CD4-positive, alpha-beta T cell treated with Interleukin-2 at 100 ng/mL for 4 hours (primary cell): ENCODE results near the gene MAPT.

Source experiments
- DNase-seq: peaks from one replicate; pipeline ENCODE4 v3.0.0-alpha.2; 2020; ENCODE audit warnings: low spot score

The MAPT gene

GRCh38 chr17:45973946-45974859 lies 79.8 kb downstream of the MAPT start:
- DNase-seq, result no peak

GRCh38 chr17:45974916-45975630 lies 80.7 kb downstream of the MAPT start:
- DNase-seq, result no peak

- no peak for DNase-seq
Observed at GRCh38 chr17:45975640-45976295, 81.4 kb downstream of the MAPT start.

DNA sequence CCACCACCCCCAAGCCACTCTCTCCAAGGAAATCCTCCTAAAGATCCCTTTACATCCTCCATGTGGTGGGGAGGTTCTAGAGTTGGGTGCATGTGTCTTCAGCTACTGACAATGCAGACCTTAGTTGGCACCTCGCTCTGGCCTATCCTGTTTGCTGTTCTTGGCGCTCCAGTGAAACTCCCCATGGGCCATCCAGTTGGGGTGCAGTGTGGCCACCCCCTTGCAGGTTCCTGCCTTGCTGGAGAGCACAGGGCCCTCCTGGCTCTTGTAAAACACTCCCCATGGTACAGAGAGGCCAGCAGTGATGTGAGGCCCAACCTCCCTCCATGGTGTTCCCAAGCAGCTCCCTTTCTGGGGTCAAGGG lies 82.0 kb downstream of the MAPT start:
- no peak for DNase-seq

GRCh38 chr17:45976755-45977505 lies 82.6 kb downstream of the MAPT start:
- no peak for DNase-seq

GRCh38 chr17:45977506-45977824 lies 83.1 kb downstream of the MAPT start:
- no peak for DNase-seq

DNA sequence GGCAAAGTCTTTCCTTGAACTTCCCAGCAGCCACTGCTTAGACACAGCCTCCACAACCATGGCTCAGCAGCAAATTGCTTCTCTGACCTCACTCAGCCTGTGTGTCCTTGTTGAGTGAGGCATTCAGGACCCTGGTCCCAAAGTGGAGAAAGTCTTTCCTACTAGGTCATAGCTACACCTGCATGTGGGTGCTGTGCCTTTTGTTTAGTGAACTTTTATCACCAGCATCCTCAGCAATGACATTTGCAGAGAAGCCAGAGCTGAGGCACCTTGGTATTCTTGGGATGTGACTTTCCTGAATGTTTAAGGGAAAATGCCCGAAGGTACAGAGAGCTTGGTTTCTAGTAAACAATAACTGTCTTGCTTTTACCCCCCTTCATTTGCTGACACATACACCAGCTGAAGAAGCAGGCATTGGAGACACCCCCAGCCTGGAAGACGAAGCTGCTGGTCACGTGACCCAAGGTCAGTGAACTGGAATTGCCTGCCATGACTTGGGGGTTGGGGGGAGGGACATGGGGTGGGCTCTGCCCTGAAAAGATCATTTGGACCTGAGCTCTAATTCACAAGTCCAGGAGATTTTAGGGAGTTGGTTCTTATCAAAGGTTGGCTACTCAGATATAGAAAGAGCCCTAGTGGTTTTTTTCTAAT lies 83.7 kb downstream of the MAPT start:
- DNase-seq, result no peak

DNA sequence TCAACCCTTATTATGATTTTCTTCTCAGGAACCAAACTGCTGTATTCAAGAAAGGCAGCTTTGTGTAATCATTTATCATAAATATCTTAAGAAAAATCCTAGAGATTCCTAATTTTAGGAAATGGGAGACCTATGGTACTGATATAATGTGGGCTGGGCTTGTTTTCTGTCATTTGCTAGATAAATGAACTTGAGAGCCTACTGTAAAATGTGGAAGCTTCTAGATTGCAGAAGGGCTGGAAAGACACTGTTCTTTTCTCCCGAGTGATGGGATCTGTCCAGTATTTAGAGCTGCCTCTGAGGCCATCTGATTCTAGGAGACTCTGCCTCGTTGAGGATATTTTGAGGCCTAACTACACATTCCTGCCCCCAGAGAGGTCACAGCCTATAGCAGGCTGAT lies 84.8 kb downstream of the MAPT start:
- DNase-seq, result no peak

DNA sequence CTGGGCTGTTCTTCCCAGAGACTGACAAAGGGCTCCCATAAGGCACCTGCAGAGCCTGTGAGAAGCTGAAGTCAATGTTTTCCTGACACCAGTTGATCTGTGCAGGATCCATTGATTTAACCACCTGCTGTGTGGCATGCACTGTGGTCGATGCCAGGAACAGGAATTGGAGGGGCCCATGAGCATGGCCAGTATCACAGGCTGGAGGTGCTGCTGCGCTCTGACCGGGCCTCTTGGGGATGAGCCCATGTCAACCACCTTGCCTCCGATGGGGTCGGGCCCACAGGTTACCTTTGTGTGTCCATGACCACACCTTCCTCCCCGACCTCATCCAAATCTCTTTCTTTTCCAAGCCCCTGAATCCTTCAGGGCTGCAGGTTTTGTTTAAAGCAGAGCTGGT lies 86.5 kb downstream of the MAPT start:
- DNase-seq, result no peak

GRCh38 chr17:45981306-45981705 lies 87.0 kb downstream of the MAPT start:
- no peak for DNase-seq

DNA sequence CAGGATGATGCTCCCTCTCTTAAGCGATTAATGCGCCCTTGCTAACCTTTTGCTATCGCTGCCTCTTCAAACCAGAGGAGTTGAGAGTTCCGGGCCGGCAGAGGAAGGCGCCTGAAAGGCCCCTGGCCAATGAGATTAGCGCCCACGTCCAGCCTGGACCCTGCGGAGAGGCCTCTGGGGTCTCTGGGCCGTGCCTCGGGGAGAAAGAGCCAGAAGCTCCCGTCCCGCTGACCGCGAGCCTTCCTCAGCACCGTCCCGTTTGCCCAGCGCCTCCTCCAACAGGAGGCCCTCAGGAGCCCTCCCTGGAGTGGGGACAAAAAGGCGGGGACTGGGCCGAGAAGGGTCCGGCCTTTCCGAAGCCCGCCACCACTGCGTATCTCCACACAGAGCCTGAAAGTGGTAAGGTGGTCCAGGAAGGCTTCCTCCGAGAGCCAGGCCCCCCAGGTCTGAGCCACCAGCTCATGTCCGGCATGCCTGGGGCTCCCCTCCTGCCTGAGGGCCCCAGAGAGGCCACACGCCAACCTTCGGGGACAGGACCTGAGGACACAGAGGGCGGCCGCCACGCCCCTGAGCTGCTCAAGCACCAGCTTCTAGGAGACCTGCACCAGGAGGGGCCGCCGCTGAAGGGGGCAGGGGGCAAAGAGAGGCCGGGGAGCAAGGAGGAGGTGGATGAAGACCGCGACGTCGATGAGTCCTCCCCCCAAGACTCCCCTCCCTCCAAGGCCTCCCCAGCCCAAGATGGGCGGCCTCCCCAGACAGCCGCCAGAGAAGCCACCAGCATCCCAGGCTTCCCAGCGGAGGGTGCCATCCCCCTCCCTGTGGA lies 88.6 kb downstream of the MAPT start:
- no peak for DNase-seq

DNA sequence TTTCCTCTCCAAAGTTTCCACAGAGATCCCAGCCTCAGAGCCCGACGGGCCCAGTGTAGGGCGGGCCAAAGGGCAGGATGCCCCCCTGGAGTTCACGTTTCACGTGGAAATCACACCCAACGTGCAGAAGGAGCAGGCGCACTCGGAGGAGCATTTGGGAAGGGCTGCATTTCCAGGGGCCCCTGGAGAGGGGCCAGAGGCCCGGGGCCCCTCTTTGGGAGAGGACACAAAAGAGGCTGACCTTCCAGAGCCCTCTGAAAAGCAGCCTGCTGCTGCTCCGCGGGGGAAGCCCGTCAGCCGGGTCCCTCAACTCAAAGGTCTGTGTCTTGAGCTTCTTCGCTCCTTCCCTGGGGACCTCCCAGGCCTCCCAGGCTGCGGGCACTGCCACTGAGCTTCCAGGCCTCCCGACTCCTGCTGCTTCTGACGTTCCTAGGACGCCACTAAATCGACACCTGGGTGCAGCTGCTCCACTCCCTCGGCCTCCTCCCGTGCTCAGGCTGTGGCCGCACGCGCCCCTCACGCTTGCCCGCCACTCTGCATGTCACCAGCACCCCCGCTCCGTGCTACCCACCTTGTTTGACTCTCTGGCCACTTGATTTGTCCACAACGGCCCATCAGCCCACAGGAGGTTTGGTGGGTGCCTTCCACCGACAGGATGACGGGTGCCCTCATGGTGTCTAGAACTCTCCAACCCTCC lies 89.4 kb downstream of the MAPT start:
- DNase-seq, result no peak

DNA sequence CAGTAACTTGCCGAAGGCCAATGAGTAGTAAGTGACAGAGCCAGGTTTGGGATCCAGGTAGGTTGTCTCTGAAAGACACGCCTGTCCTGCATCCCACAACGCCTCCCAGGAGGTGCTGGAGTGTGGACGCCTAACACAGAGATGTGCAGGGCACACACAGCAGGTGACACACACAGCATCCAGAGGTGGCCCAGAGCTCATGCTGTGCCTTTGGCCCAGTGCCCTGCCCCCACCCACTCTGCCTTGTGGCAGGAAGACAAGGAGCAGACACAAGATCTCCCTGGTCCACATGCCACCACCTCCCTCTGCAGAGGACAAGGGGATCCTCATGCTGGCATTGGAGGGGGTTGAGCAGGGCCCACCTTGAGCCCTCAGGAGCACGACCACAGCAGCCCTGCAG lies 90.0 kb downstream of the MAPT start:
- DNase-seq, result no peak

- DNase-seq, result no peak
Observed at GRCh38 chr17:45985447-45985846, 91.1 kb downstream of the MAPT start.

DNA sequence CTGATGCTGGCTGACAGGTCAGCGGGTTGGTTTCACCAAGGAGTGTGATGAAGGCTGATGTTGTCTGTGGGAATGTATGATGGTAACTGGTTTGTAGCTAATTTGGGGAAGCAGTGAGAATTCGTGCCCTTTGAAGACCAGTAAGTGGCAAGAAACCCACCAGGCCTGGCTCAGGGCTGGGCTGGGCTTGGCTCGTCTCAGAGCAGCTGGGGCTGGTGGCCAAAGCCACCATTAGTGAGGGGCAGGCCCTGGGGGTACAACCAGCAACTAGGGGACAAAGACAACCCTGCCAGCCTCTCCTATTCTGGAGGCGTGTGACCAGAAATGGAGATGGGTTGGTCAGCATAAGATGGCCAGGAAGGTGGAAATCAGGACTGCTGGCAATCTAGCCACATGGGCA lies 91.7 kb downstream of the MAPT start:
- no peak for DNase-seq

DNA sequence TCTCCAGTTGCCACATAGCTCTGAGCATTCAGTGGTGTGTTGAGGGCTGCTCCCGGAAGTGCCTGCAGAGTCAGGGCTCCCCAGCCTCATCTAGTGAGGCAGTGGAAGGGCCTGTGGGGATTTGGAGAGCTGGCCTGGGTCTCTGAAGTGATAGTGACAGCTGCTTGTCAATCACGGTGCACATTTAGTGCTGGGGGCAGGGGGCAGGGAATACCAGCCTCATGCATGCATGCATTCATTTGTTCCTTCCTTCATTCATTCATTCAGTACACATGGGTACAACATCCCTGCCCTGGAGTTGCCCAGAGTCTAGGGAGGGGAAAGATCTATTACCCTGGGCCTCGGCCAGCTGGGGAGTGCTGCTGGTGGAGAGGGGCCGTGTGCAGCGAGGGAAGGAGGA lies 93.4 kb downstream of the MAPT start:
- no peak for DNase-seq

- DNase-seq, result no peak
Observed at GRCh38 chr17:45989759-45990158, 95.4 kb downstream of the MAPT start.

DNA sequence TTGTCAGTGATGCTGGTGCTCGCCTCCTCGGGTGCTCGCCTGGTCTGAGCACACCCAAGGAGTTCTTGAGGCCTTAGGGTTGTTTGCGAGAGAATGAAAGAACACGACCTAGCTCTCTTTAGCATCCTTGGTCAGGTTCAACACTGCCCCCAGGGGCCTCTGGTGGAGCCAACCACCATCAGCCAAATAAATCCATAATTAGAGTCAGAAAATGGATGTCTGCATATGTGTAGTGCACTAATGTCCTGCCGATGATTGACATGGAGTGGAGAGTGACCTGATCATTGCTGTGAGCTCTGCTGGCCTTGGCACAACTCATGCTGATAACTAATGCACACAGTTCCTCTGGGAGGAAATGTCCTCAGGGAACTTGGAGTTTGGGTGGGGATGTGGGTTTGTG lies 96.5 kb downstream of the MAPT start:
- no peak for DNase-seq

GRCh38 chr17:45991341-45991740 lies 97.0 kb downstream of the MAPT start:
- no peak for DNase-seq

DNA sequence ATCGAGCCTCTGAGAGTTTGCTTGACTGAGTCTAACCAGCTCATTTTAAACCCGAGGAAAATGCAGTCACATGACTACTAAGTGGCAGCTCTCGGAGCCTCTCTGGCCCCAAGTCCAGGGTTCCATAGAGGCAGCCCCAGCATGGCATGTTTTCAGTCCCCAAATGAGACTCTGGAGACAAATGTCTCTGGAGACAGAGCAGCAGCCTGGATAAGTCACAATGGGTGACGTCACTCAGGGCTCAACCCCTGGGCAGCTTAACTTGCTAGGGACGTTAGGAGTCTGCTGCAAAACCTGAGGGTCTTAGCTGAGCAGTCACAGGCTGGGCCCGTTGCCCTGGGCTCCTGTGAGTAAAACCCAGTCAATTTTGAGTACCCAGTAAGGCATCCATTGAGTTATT lies 97.8 kb downstream of the MAPT start:
- DNase-seq, result no peak
